GM19240 (cell line): ENCODE data around the gene CLEC3A.
"Not testable (repeated sequence)": the region's sequence is repeated elsewhere in the genome, so short reads cannot be mapped to it uniquely, and the experiment has no call there.

Experiments
- DNase-seq: peaks from one replicate; pipeline ENCODE4 v3.0.0; 2011; ENCODE audit warnings: low spot score; ENCODE audit not compliant: insufficient read length

The CLEC3A gene

DNA sequence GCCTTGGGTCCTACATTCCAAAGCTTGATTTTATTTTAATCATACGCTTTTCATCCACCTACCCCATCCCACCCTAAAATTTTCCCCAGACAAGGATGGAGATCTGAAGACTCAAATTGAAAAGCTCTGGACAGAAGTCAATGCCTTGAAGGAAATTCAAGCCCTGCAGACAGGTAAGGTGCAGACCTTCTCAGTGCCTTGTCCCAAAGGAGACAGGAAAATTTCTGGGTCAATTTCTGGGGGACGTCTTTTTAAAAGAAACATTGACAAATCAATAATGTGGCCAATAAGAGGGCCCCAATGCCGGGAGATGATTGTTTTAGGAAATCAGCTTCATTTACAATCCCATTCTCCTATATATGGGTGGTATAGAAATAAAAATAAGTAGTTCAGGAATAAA lies 5.7 kb downstream of the CLEC3A start:
- no peak for DNase-seq

DNA sequence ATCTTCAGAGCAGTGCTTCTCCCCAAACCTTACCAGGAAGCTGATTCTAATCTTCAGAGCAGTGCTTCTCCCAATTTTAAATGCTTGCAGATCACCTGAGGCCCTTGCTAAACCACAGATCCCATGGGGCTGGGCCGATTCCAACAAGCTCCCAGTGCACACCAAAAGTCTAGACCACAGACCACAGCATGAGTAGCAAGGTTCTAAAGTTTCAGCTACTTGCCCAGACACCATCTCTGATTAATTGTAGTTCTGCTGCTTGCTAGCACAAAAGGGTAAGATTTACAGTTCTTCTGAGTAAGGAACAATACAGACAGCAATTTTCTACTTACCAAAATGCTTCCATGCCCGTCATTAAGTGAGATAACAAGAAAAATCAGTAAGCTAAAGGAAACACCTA lies 12.2 kb downstream of the CLEC3A start:
- DNase-seq, result no peak

- no peak for DNase-seq
These were observed 12.7 kb downstream of the CLEC3A start for GRCh38 chr16:78035012-78035411.

GRCh38 chr16:78040396-78040795 lies 18.0 kb downstream of the CLEC3A start:
- no peak for DNase-seq

- DNase-seq, result no peak
These were observed 23.7 kb downstream of the CLEC3A start for GRCh38 chr16:78045865-78046581.

DNA sequence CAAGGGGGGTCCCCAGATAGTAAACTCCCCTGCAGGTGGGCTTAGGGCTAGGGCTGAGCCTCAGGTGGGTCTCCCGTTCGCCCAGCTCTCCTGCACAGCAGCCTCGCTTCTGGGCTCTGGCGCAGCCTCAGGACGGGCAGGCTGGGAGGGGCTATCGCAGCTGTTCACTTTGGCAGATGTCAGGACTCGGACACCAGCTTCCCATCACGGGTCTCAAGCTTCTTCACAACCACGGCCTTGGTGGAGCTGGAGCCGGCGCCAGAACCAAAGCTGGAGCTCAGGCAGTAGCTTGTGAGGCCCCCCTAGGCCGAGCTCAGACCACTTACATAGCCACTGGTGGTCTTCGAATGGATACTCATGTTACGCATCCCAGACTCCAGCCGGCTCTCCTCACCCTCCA lies 26.0 kb downstream of the CLEC3A start:
- DNase-seq, result no peak

DNA sequence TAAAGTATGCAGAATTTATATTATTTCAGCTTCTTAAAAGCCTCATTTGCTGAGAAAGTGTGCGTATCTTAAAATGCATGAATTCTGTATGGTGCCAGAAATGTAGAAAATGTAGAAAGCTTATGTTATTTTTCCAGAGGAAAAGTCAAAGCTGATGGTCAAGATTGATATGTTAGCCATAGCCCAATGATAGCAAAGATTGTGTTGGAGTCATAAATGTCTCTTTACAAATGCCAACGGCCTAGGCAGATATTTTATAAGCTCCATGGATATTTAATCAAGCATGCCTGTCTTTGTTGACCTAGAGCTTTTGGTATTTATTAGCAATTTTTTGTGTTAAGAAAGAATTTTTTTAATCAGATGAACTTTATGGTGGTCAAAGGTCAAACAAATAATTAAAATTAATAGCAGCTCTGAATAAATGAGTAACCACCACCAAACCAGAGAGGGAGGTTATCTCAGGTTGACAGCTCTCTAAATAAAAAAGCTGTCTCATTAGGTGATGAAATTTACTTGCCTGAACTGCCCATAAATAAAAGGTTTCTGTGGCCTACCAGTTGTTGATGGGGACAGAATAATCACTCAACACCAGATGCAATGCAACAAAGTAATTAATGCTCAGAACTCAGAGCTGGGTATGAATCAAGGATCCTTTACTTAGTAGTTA lies 28.5 kb downstream of the CLEC3A start:
- no peak for DNase-seq

GRCh38 chr16:78057803-78058564 lies 35.6 kb downstream of the CLEC3A start:
- no peak for DNase-seq

- not testable (repeated sequence) for DNase-seq
These were observed 37.5 kb downstream of the CLEC3A start for GRCh38 chr16:78059806-78060205.

DNA sequence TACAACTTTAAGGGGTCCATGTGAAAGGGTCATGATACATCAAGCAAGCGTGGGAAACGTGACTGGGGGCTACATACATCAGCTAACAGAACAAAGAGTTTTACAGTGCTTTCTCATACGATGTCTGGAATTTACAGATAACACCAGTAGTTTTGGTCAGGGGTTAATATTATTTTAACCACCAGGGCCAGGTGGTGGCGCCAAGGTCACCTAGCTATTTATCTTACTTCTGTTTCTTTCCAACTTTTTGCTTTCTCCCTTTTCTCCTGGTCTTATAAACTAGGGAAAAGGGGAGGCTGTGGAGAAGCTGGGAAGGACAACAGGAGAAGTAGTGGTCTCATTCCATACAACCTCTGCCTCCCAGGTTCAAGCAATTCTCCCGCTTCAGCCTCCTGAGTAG lies 37.9 kb downstream of the CLEC3A start:
- no peak for DNase-seq

GRCh38 chr16:78060809-78061208 lies 38.5 kb downstream of the CLEC3A start:
- no peak for DNase-seq

DNA sequence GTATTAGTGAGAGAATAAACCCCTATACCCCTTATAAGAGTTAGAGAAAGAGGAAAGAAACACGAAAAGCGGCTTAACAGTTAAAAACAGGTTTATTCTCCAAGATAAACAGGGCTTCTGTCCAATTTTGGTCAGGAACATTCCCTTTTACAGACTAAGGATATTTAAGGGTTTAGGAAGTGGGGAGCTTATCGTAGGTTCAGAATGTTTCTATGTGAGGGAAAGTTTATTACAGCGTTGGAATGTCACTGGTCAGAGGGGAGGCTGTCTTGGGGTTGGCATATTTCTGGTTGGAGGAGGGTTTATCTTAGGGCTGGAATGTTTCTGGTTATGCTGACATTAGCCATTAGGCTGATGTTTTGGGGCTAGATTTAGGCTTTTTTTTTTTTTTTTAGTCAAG lies 43.0 kb downstream of the CLEC3A start:
- DNase-seq, result no peak

- DNase-seq, result no peak
These were observed 47.6 kb downstream of the CLEC3A start for GRCh38 chr16:78069913-78070312.

- DNase-seq, result no peak
These were observed 49.9 kb downstream of the CLEC3A start for GRCh38 chr16:78072275-78072674.

DNA sequence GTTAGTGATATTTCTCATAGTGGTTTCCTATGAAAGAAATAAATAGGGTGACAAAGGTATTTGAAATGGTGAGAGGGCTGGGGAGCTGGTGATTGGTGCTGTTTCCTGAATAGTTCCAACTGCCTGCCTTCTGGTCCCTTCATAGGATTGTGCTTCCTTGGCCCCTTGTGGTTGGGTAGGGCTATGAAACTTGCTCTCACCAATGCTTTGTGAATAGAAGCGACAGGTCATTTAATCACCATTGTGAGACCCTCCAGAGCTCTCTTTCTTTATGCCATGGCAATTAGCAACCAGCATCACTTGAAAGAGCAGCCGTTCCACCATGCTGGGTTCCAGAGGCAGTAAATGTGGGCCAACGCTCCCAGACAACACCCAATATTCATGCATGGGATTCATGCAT lies 53.5 kb downstream of the CLEC3A start:
- no peak for DNase-seq

DNA sequence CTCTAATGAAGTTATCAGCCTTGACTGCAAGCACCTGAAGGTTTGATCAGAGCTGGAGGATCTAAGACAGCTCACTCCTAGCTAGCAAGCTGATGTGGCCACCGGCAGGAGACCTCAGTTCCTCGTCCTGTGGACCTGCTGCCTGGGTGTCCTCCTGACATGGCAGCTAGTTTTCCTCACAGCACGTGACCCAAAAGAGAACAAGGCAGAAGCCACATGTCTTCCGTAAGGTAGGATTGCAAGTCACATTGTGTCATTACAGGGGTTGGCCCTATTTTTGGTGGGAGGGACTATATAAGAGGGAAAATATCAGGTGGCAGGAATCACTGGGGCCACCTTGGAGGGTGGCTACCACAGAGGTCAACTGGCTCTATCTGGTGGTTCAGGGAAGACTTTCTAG lies 59.0 kb downstream of the CLEC3A start:
- no peak for DNase-seq
